Heart right ventricle (tissue), 16 donors: ENCODE data around the gene LOXL4. TPM values are rescaled to one million over a fixed set of nuclear protein-coding genes. Genes with fewer than 3 reads are reported as not detected.

Source experiments
- ATAC-seq, 8 donors: fragments of 200-7000 bp; cut with Tn5 transposase; one replicate each; pipeline ENCODE4 v1.9.1; 2020; ENCODE audit warnings: mild to moderate bottlenecking in 8 of 8, moderate library complexity in 8 of 8, moderate number of reproducible peaks in 1 of 8
- DNase-seq, 2 donors: peaks; one replicate each; pipeline ENCODE4 v3.0.0-alpha.2; 2020
- H3K27ac ChIP-seq, 10 donors: fragments of 200-600 bp; sonication (generic) in 2 of 10; one replicate each; pipeline versions ENCODE4 v1.5.0 to v1.8.0; 2020 to 2022; ENCODE audit warnings: mild to moderate bottlenecking in 3 of 10
- H3K27me3 ChIP-seq, 7 donors: fragments of 200-600 bp; one replicate each; pipeline ENCODE4 v1.8.0; 2021 to 2022; ENCODE audit warnings: mild to moderate bottlenecking in 2 of 7
- H3K36me3 ChIP-seq, 9 donors: fragments of 200-600 bp; sonication (generic) in 1 of 9; one replicate each; pipeline versions ENCODE4 v1.5.0 to v1.8.0; 2020 to 2022; ENCODE audit warnings: mild to moderate bottlenecking in 2 of 9
- H3K4me1 ChIP-seq, 9 donors: fragments of 200-600 bp; sonication (generic) in 1 of 9; one replicate each; pipeline versions ENCODE4 v1.5.0 to v1.8.0; 2020 to 2022; ENCODE audit warnings: mild to moderate bottlenecking in 4 of 9
- H3K4me3 ChIP-seq, 10 donors: fragments of 200-600 bp; sonication (generic) in 2 of 10; one replicate each; pipeline versions ENCODE4 v1.5.0 to v1.8.0; 2020 to 2022; ENCODE audit warnings: mild to moderate bottlenecking in 7 of 10, moderate library complexity in 2 of 10
- H3K9me3 ChIP-seq, 11 donors: fragments of 200-600 bp in 10 of 11; sonication (generic) in 2 of 11; one replicate each; pipeline versions ENCODE4 v1.5.0 to v1.8.0; 2013 to 2022; ENCODE audit warnings: mild to moderate bottlenecking in 2 of 11, control low read depth in 1 of 11, moderate library complexity in 1 of 11
- WGBS, 2 donors: extraction: QIAGEN DNeasy Blood & Tissue Kit; methylation state at CpG; one replicate each; pipeline ENCODE4 v1.1.7; 2013; ENCODE audit warnings: inconsistent platforms in 1 of 2; 5-methylcytosine and 5-hydroxymethylcytosine counted together
- intact Hi-C, 10 donors: fragments of 100-400 bp; cut with DNase I; formaldehyde crosslinking; loops; one replicate each; pipeline versions ENCODE4 v1.11.1 to v1.14.2; 2022
- polyA plus RNA-seq, 2 donors: library from polyadenylated mRNA; stranded (reverse); fragments of 200-250 nt; gene quantifications; one replicate each; pipeline ENCODE4 v1.2.3, GENCODE V29; 2013
- total RNA-seq, 10 donors: library from RNA; stranded (reverse); fragmentation: NEBNext Ultra II Directional in 3 of 10; extraction: Animal tissue kit (Norgen Biotek cat#: 25700) in 3 of 10; gene quantifications; one replicate each; pipeline versions ENCODE4 v1.2.1 to v1.2.4, GENCODE V29; 2021 to 2023
- TF ChIP-seq, protein P1 (sequence below), 9 donors: fragments of 200-600 bp; sonication (generic) in 2 of 9; IDR thresholded peaks; one replicate each; pipeline versions ENCODE4 v1.5.0 to v1.8.0; 2021 to 2022; ENCODE audit warnings: antibody characterized with exemption in 9 of 9, mild to moderate bottlenecking in 5 of 9, moderate library complexity in 1 of 9
- donor health status: Arrhythmogenic right ventricular cardiomyopathy.
- donor health status: ischemic (EF 13 %, LVEDD 7.1; RV severe dilation, severe dysfunction).
- donor health status: healthy with polysubstance abuse.
- donor health status: DM: no; HTN: yes; CAD: no.
- donor health status: DM: no; HTN: no; CAD: no.
- donor health status: ischemic (EF 25% LVEDD 6.9; RV normal size, moderate dysfunction).
- donor health status: ischemic (EF 25% LVEDD 5.7; RV mildly dilated, moderate dysfunction).
- donor health status: healthy.
- donor health status: DM: yes; HTN: yes; CAD: no.
- donor health status: Ischemic cardiomyopathy.
- donor health status: ischemic (EF 35%, LVEDD 5.7; RV mildly dilated, moderate dysfunction).
- donor health status: nonischemic (EF 11% LVEDD 7.7; RV severe dilation, severe dysfunction).
- donor health status: DM: yes; HTN: yes; CAD: no.
- donor health status: PGD.
- donor health status: ischemic (EF 29% LVEDD 5.4; RV normal size, mild dysfunction).
- donor health status: nonischemic (EF 23%, LVEDD 6.1; RV moderate dilation, normal function).

Gene LOXL4
- total and polyA plus RNA-seq, 12 donors: 0.72 to 13.5 (median 1.9) TPM

DNA sequence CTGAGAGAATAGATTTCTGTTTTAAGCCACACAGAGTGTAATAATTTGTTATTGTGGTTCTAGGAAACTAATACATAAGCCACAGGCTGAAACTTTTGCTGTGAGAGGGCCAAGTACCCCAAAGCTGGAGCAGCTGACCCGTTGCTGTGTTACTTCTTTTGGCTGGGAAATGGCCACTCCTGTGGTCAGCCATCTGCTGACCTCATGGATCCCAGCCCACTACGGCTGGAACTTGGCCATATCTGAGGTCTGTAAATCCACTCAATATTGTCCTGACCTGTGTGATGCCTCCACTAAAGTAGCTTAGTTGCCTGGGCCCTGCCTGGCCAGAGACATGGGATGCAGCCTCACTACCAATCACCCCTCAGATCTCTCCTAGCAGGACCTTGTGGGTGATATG, 17.4 kb upstream of the LOXL4 start:
- no peak overlapping the region for H3K4me3 ChIP-seq
- H3K36me3 ChIP-seq: no peaks in the 10 kb centered on the region
- WGBS, 2 donors: 51 to 52% methylated on average over 2 of the region's 2 CpGs
- no peak for DNase-seq
- H3K4me1 ChIP-seq: peaks cover 0 to 5% (median 0%) of the 10 kb centered on the region in 9 donors
- H3K27ac ChIP-seq: no peak overlapping the region
- peaks cover 0 to 14% (median 4%) of the 10 kb centered on the region in 11 donors for H3K9me3 ChIP-seq
- TF ChIP-seq, protein P1, sequence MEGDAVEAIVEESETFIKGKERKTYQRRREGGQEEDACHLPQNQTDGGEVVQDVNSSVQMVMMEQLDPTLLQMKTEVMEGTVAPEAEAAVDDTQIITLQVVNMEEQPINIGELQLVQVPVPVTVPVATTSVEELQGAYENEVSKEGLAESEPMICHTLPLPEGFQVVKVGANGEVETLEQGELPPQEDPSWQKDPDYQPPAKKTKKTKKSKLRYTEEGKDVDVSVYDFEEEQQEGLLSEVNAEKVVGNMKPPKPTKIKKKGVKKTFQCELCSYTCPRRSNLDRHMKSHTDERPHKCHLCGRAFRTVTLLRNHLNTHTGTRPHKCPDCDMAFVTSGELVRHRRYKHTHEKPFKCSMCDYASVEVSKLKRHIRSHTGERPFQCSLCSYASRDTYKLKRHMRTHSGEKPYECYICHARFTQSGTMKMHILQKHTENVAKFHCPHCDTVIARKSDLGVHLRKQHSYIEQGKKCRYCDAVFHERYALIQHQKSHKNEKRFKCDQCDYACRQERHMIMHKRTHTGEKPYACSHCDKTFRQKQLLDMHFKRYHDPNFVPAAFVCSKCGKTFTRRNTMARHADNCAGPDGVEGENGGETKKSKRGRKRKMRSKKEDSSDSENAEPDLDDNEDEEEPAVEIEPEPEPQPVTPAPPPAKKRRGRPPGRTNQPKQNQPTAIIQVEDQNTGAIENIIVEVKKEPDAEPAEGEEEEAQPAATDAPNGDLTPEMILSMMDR (IDR thresholded peaks at IDR 0.05): no peak
- H3K27me3 ChIP-seq: peaks cover 0 to 14% (median 0%) of the 10 kb centered on the region in 7 donors
- intact Hi-C loops: loop anchor here in 1 of 10 donors (10.0 kb wide), 1 partner anchor 1041 kb away; no protein-coding TSS in a partner anchor
- peak in 2 of 8 donors; percentile 46 to 55 for ATAC-seq

DNA sequence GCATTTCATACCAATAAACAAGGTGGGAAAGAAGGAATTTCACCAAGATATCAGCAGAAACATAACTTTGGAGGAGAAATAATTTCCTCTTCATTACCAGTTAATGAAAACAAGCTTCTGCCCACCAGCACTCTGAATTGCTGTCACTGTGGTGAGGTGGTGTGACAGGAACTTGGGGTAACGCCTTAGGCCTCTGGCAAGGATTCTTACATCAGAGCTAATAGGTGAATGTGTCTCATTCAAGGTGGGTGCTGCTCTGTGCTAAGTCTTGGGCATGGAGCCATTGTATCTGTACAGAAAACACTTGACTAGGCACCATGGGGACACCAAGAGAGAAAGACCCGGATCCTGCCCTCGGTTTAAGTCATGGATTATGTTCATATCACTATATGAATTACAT, 8.3 kb upstream of the LOXL4 start:
- Histone ChIP-seq H3K4me1 (no peaks in the 10 kb centered on the region), H3K36me3 (no peaks in the 10 kb centered on the region), H3K4me3 (no peak overlapping the region), H3K27me3 (no peaks in the 10 kb centered on the region), H3K27ac (no peak overlapping the region), H3K9me3 (peaks cover 0 to 8% (median 3%) of the 10 kb centered on the region in 11 donors)
- intact Hi-C loops: no loop called here
- no peak for DNase-seq
- ATAC-seq: no peak
- TF ChIP-seq, protein P1 (IDR thresholded peaks at IDR 0.05): no peak
- WGBS, 2 donors: 83 to 91% methylated on average over 3 of the region's 3 CpGs

DNA sequence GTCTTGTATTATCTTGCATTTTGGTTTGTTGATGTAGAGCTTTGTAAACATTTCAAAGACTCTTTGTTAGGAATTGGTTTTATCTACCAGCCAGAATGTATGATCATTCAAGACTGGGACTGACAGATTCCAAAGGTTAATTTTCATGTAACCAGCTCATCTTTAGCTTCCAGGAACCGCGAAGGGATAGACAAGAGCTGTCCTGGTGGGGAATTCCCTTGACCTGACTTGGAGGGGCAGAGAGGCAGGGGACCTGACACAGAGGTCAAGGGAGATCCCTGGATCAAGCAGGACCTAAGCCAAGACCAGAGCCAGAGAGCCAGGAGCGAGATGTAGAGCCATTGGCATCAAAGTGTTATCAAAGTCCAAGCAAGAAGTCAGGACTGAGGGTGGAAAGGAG, 6.6 kb upstream of the LOXL4 start:
- Histone ChIP-seq H3K9me3 (no peaks in the 10 kb centered on the region), H3K4me3 (no peak overlapping the region), H3K4me1 (peaks cover 7 to 14% (median 10%) of the 10 kb centered on the region in 9 donors), H3K27ac (no peak overlapping the region), H3K27me3 (peaks cover 0 to 2% (median 0%) of the 10 kb centered on the region in 7 donors), H3K36me3 (no peaks in the 10 kb centered on the region)
- DNase-seq (no peak), ATAC-seq (no peak)
- TF ChIP-seq, protein P1 (IDR thresholded peaks at IDR 0.05): no peak
- intact Hi-C loops: loop anchor here in 1 of 10 donors (1.0 kb wide), 1 partner anchor 37 kb away; no protein-coding TSS in a partner anchor
- 75 to 92% methylated on average over 3 of the region's 3 CpGs for WGBS, 2 donors

DNA sequence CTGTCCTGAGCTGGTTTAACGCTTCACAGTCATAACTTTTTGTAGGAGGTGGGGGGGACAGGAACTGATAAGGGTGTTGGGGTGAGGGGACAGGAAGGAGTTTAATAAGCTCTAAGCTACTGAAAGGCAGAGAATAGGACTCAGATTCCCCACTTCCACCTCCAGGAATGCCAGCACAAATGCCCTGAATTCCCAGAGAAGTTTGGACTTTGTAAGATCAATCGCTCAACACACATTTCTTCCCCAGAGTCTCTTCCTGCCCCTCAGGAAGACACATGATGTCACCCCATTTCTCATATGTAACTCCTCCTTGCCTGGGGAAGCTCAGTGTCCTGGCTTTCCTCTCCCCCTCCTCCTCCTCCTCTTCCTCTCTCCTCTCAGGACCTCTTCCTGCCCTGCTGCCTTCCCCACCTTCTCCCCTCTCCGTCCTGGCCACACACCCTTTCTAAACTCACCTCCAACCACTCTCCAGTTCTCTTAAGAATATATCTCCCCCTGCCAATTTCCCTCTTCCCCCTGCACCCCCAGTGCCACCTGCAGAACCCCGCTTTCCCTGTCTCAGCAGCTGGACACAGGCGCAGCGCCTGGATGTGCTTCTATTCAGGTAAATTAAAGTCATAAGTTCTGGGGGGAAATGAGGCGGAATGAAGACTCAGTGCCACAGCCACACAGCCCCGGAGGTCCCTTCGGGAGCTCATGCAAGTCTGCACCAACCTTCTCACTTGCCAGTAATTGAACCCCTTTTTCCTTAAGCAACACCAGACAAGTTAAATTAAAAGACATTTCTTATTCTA, 5.3 kb upstream of the LOXL4 start:
- ATAC-seq: no peak
- H3K27me3 ChIP-seq: peaks cover 0 to 15% (median 0%) of the 10 kb centered on the region in 7 donors
- intact Hi-C loops: no loop called here
- TF ChIP-seq, protein P1 (IDR thresholded peaks at IDR 0.05): no peak
- 74 to 82% methylated on average over 9 of the region's 9 CpGs for whole genome bisulfite sequencing, 2 donors
- peaks cover 13 to 26% (median 22%) of the 10 kb centered on the region in 9 donors for H3K4me1 ChIP-seq
- no peak overlapping the region for H3K4me3 ChIP-seq
- H3K9me3 ChIP-seq: no peaks in the 10 kb centered on the region
- H3K27ac ChIP-seq: no peak overlapping the region
- no peak for DNase-seq
- H3K36me3 ChIP-seq: no peaks in the 10 kb centered on the region
